Inferior parietal cortex (tissue), 1 donor: ENCODE measurements around the gene SYCP2.
"Not testable (repeated sequence)": the region's sequence is repeated elsewhere in the genome, so short reads cannot be mapped to it uniquely, and the experiment has no call there.

Source experiments
- DNase-seq: peaks from one replicate; pipeline ENCODE4 v3.0.0-alpha.2; 2016; ENCODE audit errors: extremely low spot score

SYCP2 gene

GRCh38 chr20:59933296-59933848 lies at the start of gene SYCP2:
SYCP2 (minus strand) TSS chr20:59933637; CDS start chr20:59922413, 11,224 bp downstream.
- DNase-seq, result no peak

GRCh38 chr20:59983076-59983475 lies 49.6 kb upstream of the SYCP2 start:
- no peak for DNase-seq

- peak; percentile 39 for DNase-seq
Observed at GRCh38 chr20:59977086-59977485, 43.6 kb upstream of the SYCP2 start.

GRCh38 chr20:59976156-59976782 lies 42.8 kb upstream of the SYCP2 start:
- DNase-seq, result no peak

- no peak for DNase-seq
Observed at GRCh38 chr20:59972037-59972801, 38.8 kb upstream of the SYCP2 start.

- no peak for DNase-seq
Observed at GRCh38 chr20:59971428-59971827, 38.0 kb upstream of the SYCP2 start.

- DNase-seq, result peak; percentile 68
Observed at GRCh38 chr20:59966428-59966827, 33.0 kb upstream of the SYCP2 start.

- no peak for DNase-seq
Observed at GRCh38 chr20:59962155-59962554, 28.7 kb upstream of the SYCP2 start.

GRCh38 chr20:59961423-59961822 lies 28.0 kb upstream of the SYCP2 start:
- DNase-seq, result no peak

GRCh38 chr20:59958626-59959025 lies 25.2 kb upstream of the SYCP2 start:
- no peak for DNase-seq

GRCh38 chr20:59958123-59958522 lies 24.7 kb upstream of the SYCP2 start, which contains the start of gene CDH26:
CDH26 (plus strand) TSS chr20:59958423; CDS start chr20:59958727, 304 bp downstream.
- DNase-seq, result no peak

GRCh38 chr20:59957568-59957967 lies 24.1 kb upstream of the SYCP2 start:
- DNase-seq, result not testable (repeated sequence)

GRCh38 chr20:59955131-59955796 lies 21.8 kb upstream of the SYCP2 start:
- DNase-seq, result no peak

GRCh38 chr20:59954718-59955117 lies 21.3 kb upstream of the SYCP2 start:
- DNase-seq, result no peak

GRCh38 chr20:59949911-59950310 lies 16.5 kb upstream of the SYCP2 start:
- no peak for DNase-seq

GRCh38 chr20:59948828-59949720 lies 15.6 kb upstream of the SYCP2 start:
- peak; percentile 84 for DNase-seq

GRCh38 chr20:59948212-59948611 lies 14.8 kb upstream of the SYCP2 start:
- DNase-seq, result no peak

- no peak for DNase-seq
Observed at GRCh38 chr20:59947376-59947775, 13.9 kb upstream of the SYCP2 start.

- no peak for DNase-seq
Observed at GRCh38 chr20:59945731-59946130, 12.3 kb upstream of the SYCP2 start.

- DNase-seq, result no peak
Observed at GRCh38 chr20:59945175-59945574, 11.7 kb upstream of the SYCP2 start.

GRCh38 chr20:59944726-59945125 lies 11.3 kb upstream of the SYCP2 start:
- DNase-seq, result no peak
